C4-2B (cell line): Measurements from ENCODE around the gene PDCD2L.
"Not testable (repeated sequence)": the region's sequence is repeated elsewhere in the genome, so short reads cannot be mapped to it uniquely, and the experiment has no call there.

Source experiments
- H3K27ac ChIP-seq: fragments of 450-650 bp; 2 replicates; pipeline ENCODE4 v1.5.1; 2017
- CTCF ChIP-seq: fragments of 450-650 bp; conservative IDR thresholded peaks from 2 replicates; pipeline ENCODE4 v1.5.1; 2017; ENCODE audit warnings: mild to moderate bottlenecking
- ZFX ChIP-seq: fragments of 450-650 bp; IDR thresholded peaks from 2 replicates; pipeline ENCODE4 v1.6.1; 2017

The PDCD2L gene

GRCh38 chr19:34391813-34392212, 12.4 kb upstream of the PDCD2L start:
- no peak overlapping the region for H3K27ac ChIP-seq
- TF ChIP-seq ZFX (no peak), CTCF (no peak)

DNA sequence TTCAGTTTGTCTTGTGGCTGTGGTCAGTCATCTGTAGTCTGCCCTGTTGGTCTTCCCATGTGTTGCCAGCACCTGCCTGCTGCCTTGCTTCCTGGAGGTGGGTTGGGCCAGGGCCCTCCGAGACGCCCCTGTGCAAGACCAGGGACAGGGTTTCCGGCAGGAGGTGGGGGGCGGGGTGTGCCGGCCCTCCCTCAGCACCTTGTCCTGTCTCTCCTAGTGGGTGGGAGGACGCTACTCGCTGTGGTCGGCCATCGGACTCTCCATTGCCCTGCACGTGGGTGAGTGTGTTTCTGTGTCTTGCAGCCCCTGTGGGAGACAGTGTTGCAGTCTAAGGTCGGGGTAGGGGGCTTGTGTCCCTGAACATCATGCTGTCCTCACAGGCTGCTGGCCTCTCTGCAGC, 11.2 kb upstream of the PDCD2L start:
- no peak for TF ChIP-seq ZFX
- no peak for TF ChIP-seq CTCF
- no peak overlapping the region for H3K27ac ChIP-seq

GRCh38 chr19:34393629-34394028, 10.6 kb upstream of the PDCD2L start:
- H3K27ac ChIP-seq: no peak overlapping the region
- no peak for TF ChIP-seq ZFX
- no peak for TF ChIP-seq CTCF

- TF ChIP-seq CTCF: no peak
- H3K27ac ChIP-seq: no peak overlapping the region
Measured at GRCh38 chr19:34397853-34398252, 6.3 kb upstream of the PDCD2L start.

GRCh38 chr19:34399886-34400285, 4.3 kb upstream of the PDCD2L start:
- H3K27ac ChIP-seq: no peak overlapping the region
- TF ChIP-seq CTCF (no peak), ZFX (no peak)

DNA sequence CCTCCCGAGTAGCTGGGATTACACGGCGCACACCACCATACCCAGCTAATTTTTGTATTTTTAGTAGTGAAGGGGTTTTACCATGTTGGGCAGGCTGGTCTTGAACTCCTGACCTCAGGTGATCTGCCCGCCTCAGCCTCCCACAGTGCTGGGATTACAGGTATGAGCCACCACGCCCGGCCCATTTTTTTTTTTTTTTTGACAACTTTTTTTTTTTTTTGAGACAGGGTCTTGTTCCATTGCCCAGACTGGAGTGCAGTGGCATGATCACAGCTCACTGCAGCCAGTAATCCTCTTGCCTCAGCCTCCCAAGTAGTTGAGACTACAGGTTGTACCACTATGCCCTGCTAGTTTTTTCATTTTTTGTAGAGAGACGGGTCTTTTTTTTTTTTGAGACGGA, 3.4 kb upstream of the PDCD2L start:
- H3K27ac ChIP-seq: not testable (repeated sequence)

DNA sequence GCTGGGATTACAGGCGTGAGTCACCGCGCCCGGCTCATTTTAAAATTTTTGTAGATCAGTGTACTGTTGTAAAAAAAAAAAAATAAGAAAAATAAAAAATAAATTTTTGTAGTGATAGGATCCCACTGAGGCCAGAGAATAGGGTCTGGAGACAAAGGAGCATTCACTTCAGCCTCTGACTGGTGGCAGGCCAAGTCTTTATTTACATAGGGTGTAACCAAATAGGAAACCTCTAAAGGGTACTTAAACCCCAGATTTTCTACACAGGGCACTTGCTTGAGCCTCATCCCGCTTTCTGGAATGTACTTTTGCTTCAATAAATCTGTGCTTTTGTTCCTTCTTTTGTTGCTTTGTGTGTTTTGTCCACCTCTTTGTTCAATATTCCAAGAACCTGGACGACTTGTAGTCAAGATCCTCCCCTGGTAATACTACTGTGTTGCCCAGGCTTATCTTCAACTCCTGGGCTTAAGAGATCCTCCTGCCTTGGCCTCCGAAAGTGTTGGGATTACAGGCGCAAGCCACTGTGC, 2.1 kb upstream of the PDCD2L start:
- no peak overlapping the region for H3K27ac ChIP-seq
- TF ChIP-seq ZFX: no peak
- no peak for TF ChIP-seq CTCF

GRCh38 chr19:34403784-34404108, 453 bp upstream of the PDCD2L start:
- TF ChIP-seq CTCF: no peak
- no peak for TF ChIP-seq ZFX
- peak overlapping the region; percentile 89 for H3K27ac ChIP-seq
